Measurements from ENCODE around the gene FCRL1.

- TF ChIP-seq, protein P1, sequence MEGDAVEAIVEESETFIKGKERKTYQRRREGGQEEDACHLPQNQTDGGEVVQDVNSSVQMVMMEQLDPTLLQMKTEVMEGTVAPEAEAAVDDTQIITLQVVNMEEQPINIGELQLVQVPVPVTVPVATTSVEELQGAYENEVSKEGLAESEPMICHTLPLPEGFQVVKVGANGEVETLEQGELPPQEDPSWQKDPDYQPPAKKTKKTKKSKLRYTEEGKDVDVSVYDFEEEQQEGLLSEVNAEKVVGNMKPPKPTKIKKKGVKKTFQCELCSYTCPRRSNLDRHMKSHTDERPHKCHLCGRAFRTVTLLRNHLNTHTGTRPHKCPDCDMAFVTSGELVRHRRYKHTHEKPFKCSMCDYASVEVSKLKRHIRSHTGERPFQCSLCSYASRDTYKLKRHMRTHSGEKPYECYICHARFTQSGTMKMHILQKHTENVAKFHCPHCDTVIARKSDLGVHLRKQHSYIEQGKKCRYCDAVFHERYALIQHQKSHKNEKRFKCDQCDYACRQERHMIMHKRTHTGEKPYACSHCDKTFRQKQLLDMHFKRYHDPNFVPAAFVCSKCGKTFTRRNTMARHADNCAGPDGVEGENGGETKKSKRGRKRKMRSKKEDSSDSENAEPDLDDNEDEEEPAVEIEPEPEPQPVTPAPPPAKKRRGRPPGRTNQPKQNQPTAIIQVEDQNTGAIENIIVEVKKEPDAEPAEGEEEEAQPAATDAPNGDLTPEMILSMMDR (IDR thresholded peaks at IDR 0.05), result no peak
- TF ChIP-seq EP300 (IDR thresholded peaks at IDR 0.05; ENCODE audit: low read depth) (no peak), POLR2AphosphoS5 (IDR thresholded peaks at IDR 0.05) (no peak)
These were observed 12.2 kb upstream of the FCRL1 start for GRCh38 chr1:157831968-157832626.
